Esophagus (tissue), 2 donors: Measurements from ENCODE around the gene THUMPD2. TPM values are rescaled to one million over a fixed set of nuclear protein-coding genes. Genes with fewer than 3 reads are reported as not detected.
"Not testable (repeated sequence)": the region's sequence is repeated elsewhere in the genome, so short reads cannot be mapped to it uniquely, and the experiment has no call there.

ENCODE experiments used
- H3K27ac ChIP-seq, 2 donors: one replicate each; pipeline ENCODE4 v1.5.1; 2013; ENCODE audit warnings: low read depth in 2 of 2, mild to moderate bottlenecking in 2 of 2, inconsistent platforms in 1 of 2, low read length in 1 of 2, moderate library complexity in 1 of 2
- H3K27me3 ChIP-seq, 2 donors: one replicate each; pipeline ENCODE4 v1.6.1; 2013; ENCODE audit warnings: low read length in 2 of 2, control low read depth in 1 of 2, mild to moderate bottlenecking in 1 of 2; ENCODE audit not compliant: insufficient read depth in 2 of 2, control insufficient read depth in 1 of 2
- H3K36me3 ChIP-seq, 2 donors: one replicate each; pipeline ENCODE4 v1.6.1; 2013; ENCODE audit warnings: low read length in 1 of 2; ENCODE audit not compliant: control insufficient read depth in 2 of 2, insufficient read depth in 2 of 2
- H3K4me1 ChIP-seq, 2 donors: one replicate each; pipeline ENCODE4 v1.6.1; 2013; ENCODE audit warnings: low read length in 1 of 2; ENCODE audit not compliant: control insufficient read depth in 2 of 2, insufficient read depth in 2 of 2
- H3K4me3 ChIP-seq, 2 donors: one replicate each; pipeline ENCODE4 v1.5.1; 2013; ENCODE audit warnings: low read length in 2 of 2, mild to moderate bottlenecking in 2 of 2, low read depth in 1 of 2, moderate library complexity in 1 of 2
- H3K9me3 ChIP-seq, 2 donors: one replicate each; pipeline ENCODE4 v1.6.1; 2013; ENCODE audit warnings: mild to moderate bottlenecking in 2 of 2, low read depth in 1 of 2, low read length in 1 of 2, moderate library complexity in 1 of 2; ENCODE audit not compliant: control insufficient read depth in 2 of 2, insufficient read depth in 1 of 2
- WGBS, 2 donors: extraction: QIAGEN DNeasy Blood & Tissue Kit; methylation state at CpG; one replicate each; pipeline ENCODE4 v1.1.7; 2013; 5-methylcytosine and 5-hydroxymethylcytosine counted together
- polyA plus RNA-seq, 2 donors: library from polyadenylated mRNA; stranded (reverse); fragments of 200-250 nt; gene quantifications; one replicate each; pipeline ENCODE4 v1.2.3, GENCODE V29; 2013
- donor health status: healthy with polysubstance abuse.
- donor health status: Bipolar disorder and iron deficiency.

THUMPD2 gene
- polyA plus RNA-seq, 2 donors, result 8.7 to 11.5 TPM

- WGBS, 2 donors, result 96 to 99% methylated on average over 3 of the region's 3 CpGs
- Histone ChIP-seq H3K27ac (no peak overlapping the region), H3K4me3 (no peak overlapping the region), H3K4me1 (no peaks in the 10 kb centered on the region), H3K27me3 (no peaks in the 10 kb centered on the region), H3K9me3 (peaks cover 0 to 2% of the 10 kb centered on the region in 2 donors), H3K36me3 (peaks cover 8 to 9% of the 10 kb centered on the region in 2 donors)
These were observed 43.4 kb downstream of the THUMPD2 start for GRCh38 chr2:39735648-39736047.

- Histone ChIP-seq H3K4me3 (no peak overlapping the region), H3K36me3 (peaks cover 6 to 9% of the 10 kb centered on the region in 2 donors), H3K27me3 (no peaks in the 10 kb centered on the region), H3K4me1 (no peaks in the 10 kb centered on the region), H3K9me3 (peaks cover 2% of the 10 kb centered on the region in 2 donors), H3K27ac (no peak overlapping the region)
These were observed 44.6 kb downstream of the THUMPD2 start for GRCh38 chr2:39734445-39734844.

GRCh38 chr2:39733070-39733674 lies 45.9 kb downstream of the THUMPD2 start:
- H3K4me3 ChIP-seq, result no peak overlapping the region
- no peak overlapping the region for H3K27ac ChIP-seq
- H3K36me3 ChIP-seq, result peaks cover 1 to 9% of the 10 kb centered on the region in 2 donors
- no peaks in the 10 kb centered on the region for H3K27me3 ChIP-seq
- WGBS, 2 donors, result 95 to 96% methylated on average over 10 of the region's 10 CpGs
- H3K9me3 ChIP-seq, result peaks cover 2% of the 10 kb centered on the region in 2 donors
- H3K4me1 ChIP-seq, result no peaks in the 10 kb centered on the region

GRCh38 chr2:39732482-39732881 lies 46.6 kb downstream of the THUMPD2 start:
- H3K27me3 ChIP-seq, result no peaks in the 10 kb centered on the region
- no peak overlapping the region for H3K4me3 ChIP-seq
- peaks cover 0 to 7% of the 10 kb centered on the region in 2 donors for H3K36me3 ChIP-seq
- WGBS, 2 donors, result 91 to 95% methylated on average over 1 of the region's 1 CpG
- no peaks in the 10 kb centered on the region for H3K4me1 ChIP-seq
- H3K9me3 ChIP-seq, result peaks cover 2% of the 10 kb centered on the region in 2 donors
- no peak overlapping the region for H3K27ac ChIP-seq

GRCh38 chr2:39731546-39731945 lies 47.5 kb downstream of the THUMPD2 start:
- no peak overlapping the region for H3K4me3 ChIP-seq
- H3K36me3 ChIP-seq, result peaks cover 0 to 7% of the 10 kb centered on the region in 2 donors
- H3K27me3 ChIP-seq, result no peaks in the 10 kb centered on the region
- H3K4me1 ChIP-seq, result no peaks in the 10 kb centered on the region
- 90 to 91% methylated on average over 3 of the region's 3 CpGs for WGBS, 2 donors
- peaks cover 2% of the 10 kb centered on the region in 2 donors for H3K9me3 ChIP-seq
- no peak overlapping the region for H3K27ac ChIP-seq

GRCh38 chr2:39730685-39731302 lies 48.3 kb downstream of the THUMPD2 start:
- Histone ChIP-seq H3K4me3 (no peak overlapping the region), H3K27ac (no peak overlapping the region), H3K9me3 (peaks cover 2% of the 10 kb centered on the region in 2 donors), H3K27me3 (no peaks in the 10 kb centered on the region), H3K4me1 (no peaks in the 10 kb centered on the region), H3K36me3 (peaks cover 0 to 7% of the 10 kb centered on the region in 2 donors)
- 87 to 92% methylated on average over 2 of the region's 2 CpGs for WGBS, 2 donors

- peaks cover 2% of the 10 kb centered on the region in 2 donors for H3K9me3 ChIP-seq
- WGBS, 2 donors, result 92 to 94% methylated on average over 5 of the region's 5 CpGs
- no peaks in the 10 kb centered on the region for H3K4me1 ChIP-seq
- H3K27ac ChIP-seq, result no peak overlapping the region
- peaks cover 0 to 5% of the 10 kb centered on the region in 2 donors for H3K36me3 ChIP-seq
- H3K27me3 ChIP-seq, result no peaks in the 10 kb centered on the region
- no peak overlapping the region for H3K4me3 ChIP-seq
These were observed 48.8 kb downstream of the THUMPD2 start for GRCh38 chr2:39730276-39730675.

- WGBS, 2 donors, result 72 to 74% methylated on average over 5 of the region's 5 CpGs
- no peak overlapping the region for H3K27ac ChIP-seq
- H3K4me3 ChIP-seq, result no peak overlapping the region
- no peaks in the 10 kb centered on the region for H3K27me3 ChIP-seq
- H3K36me3 ChIP-seq, result peaks cover 0 to 5% of the 10 kb centered on the region in 2 donors
- peaks cover 2% of the 10 kb centered on the region in 2 donors for H3K9me3 ChIP-seq
- no peaks in the 10 kb centered on the region for H3K4me1 ChIP-seq
These were observed 50.1 kb downstream of the THUMPD2 start for GRCh38 chr2:39728941-39729351.

- H3K4me1 ChIP-seq, H3K4me3 ChIP-seq, H3K27me3 ChIP-seq, H3K36me3 ChIP-seq, H3K9me3 ChIP-seq, H3K27ac ChIP-seq: not testable (repeated sequence)
- 75 to 82% methylated on average over 4 of the region's 4 CpGs for WGBS, 2 donors
These were observed 51.0 kb downstream of the THUMPD2 start for GRCh38 chr2:39728085-39728484.

GRCh38 chr2:39725401-39725800 lies 53.7 kb downstream of the THUMPD2 start:
- Histone ChIP-seq H3K36me3 (no peaks in the 10 kb centered on the region), H3K9me3 (peaks cover 0 to 2% of the 10 kb centered on the region in 2 donors), H3K4me3 (no peak overlapping the region), H3K27me3 (no peaks in the 10 kb centered on the region), H3K27ac (no peak overlapping the region), H3K4me1 (no peaks in the 10 kb centered on the region)
- 77 to 81% methylated on average over 5 of the region's 5 CpGs for WGBS, 2 donors
